GM21786 (cell line): ENCODE data around the gene LNX2.
A peak's percentile ranks its signal among the peaks of the same experiment; 100 is the strongest.

Experiments
- ATAC-seq: cut with Tn5 transposase; IDR thresholded peaks from one replicate; pipeline ENCODE4 v1.9.1; 2021; ENCODE audit not compliant: unreplicated experiment

Gene LNX2

GRCh38 chr13:27620377-27621115, at the start of gene LNX2:
Gene LNX2 (minus strand): TSS chr13:27620529. CDS start chr13:27581703, 38,826 bp downstream.
- ATAC-seq, result peak; percentile 89

GRCh38 chr13:27667946-27668345, 47.6 kb upstream of the LNX2 start:
- ATAC-seq, result no peak

DNA sequence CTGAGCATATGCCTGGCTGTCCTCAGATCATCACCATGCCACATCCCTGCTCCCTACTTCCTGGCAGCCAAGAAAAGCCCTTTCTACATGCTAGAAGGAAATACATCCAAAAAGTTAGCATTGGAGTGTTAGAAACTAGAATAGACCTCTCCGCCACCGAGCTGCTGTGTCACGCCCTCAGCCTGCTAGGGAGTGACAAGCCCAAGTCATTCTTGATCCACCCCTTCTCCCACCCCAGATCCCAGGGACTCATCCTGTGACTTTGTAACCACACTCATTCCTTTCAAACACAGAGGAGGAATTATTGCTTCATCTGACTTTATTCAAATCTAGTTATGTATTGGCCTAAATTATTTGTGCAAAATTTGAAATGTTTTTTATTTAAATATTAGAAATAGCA, 46.6 kb upstream of the LNX2 start:
- no peak for ATAC-seq

- ATAC-seq, result no peak
Observed at GRCh38 chr13:27665761-27666160, 45.4 kb upstream of the LNX2 start.

DNA sequence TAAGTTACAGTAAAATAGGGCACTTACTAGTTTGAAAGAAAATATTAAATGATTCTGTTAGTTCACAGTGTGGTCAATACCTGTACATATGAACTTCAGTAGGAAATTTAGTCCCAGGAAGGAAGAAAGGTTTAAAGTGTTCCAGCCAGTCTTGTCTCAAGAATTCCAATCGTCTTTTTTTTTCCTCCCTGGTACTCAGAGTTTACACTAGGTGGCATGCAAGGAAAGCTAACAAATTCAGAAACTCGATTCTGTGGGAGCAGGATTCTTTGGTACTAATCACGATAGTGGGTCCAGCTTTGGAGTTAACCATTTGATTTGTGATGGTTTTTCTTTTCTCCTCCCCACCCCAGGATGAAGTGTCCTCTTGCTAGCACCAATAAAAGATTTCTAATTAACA, 45.0 kb upstream of the LNX2 start:
- no peak for ATAC-seq

- no peak for ATAC-seq
Observed at GRCh38 chr13:27663947-27664346, 43.6 kb upstream of the LNX2 start.

DNA sequence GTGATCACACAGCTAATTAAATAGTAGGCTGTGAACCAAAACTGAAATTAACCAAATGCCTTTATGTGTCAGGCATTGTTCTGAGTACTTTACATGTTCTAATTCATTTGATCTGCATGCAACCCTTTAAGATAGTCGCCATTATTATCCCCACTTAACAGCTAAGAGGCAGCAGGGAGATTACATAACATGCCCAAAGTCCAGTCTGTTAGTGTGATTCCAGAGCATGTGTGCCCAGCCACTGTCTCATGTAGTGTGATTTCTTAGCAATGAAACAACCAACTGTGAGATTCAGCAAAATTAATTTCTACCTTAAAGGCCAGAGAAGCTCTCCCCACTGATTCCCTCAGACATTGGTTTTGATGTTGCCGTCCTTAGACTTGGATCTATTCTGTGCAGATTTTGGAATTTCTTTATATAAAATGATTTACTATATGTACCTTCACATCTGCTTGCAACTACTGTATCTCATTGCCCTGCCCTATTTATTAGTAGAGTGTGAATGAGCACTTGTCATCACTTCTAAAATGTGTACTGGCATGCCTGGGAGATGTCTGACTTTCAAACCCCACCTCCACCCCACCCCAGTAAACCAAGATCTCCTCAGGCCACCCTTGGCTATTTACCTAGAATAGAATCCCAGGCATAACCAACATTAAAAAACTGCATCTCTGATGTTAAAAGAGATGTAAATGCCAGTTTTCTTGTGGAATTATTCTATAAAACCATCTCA, 42.6 kb upstream of the LNX2 start:
- ATAC-seq, result no peak

- ATAC-seq, result no peak
Observed at GRCh38 chr13:27661017-27661416, 40.7 kb upstream of the LNX2 start.

GRCh38 chr13:27660511-27660910, 40.2 kb upstream of the LNX2 start:
- ATAC-seq, result no peak

DNA sequence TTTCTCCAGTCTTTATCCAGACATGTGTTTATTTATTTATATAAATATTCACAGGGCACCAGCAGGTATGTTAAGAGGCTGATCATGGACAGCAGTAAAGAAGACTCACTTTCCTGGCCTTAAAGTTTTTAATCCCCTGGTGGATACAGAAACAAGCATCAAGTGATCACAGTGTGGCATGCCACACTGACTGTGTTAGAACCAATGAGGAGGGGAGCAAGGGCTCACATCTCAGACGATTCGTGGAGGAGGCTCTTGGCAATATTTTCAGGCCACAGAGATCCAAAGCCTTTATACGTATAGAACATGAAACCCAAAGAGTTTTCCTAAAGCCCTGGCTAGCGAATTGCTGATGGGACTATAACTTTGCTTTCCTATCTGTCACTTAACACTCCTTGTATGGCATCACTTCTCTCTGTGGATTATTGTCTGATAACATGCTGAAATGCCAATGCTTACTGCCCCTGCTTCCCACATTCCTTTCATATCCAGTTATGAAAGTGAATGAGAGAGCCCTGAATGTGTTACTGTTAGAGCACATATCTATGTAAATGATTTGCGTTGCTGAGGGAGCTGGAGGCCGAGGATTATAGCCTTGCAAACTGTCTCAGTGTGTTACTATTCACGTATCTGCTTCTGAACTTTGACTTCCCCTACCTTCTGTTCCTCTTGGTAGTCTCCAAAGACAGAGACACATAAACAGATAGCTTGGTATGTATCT, 39.0 kb upstream of the LNX2 start:
- ATAC-seq, result no peak

- ATAC-seq, result no peak
Observed at GRCh38 chr13:27658546-27658945, 38.2 kb upstream of the LNX2 start.

GRCh38 chr13:27657724-27658123, 37.4 kb upstream of the LNX2 start:
- ATAC-seq, result no peak

DNA sequence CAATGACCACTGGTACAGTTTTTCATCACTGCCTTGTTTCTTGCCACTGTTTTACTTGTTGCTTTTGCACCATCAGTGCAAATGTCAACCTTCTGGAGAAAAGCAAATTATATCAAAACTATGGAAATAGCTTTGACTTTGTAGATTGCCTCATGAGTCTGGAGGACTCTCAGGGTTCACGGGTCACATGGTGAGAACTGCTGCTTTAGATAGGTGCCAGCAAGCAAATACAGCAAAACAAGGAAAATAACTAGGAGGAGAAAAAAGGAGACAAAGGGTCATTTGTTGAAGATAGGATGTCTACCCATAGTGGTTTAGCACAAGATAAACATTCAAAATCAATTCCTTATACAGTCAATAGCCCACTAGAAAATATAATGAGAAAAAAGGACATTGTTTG, 34.5 kb upstream of the LNX2 start:
- ATAC-seq, result no peak

GRCh38 chr13:27654059-27654458, 33.7 kb upstream of the LNX2 start:
- ATAC-seq, result no peak

DNA sequence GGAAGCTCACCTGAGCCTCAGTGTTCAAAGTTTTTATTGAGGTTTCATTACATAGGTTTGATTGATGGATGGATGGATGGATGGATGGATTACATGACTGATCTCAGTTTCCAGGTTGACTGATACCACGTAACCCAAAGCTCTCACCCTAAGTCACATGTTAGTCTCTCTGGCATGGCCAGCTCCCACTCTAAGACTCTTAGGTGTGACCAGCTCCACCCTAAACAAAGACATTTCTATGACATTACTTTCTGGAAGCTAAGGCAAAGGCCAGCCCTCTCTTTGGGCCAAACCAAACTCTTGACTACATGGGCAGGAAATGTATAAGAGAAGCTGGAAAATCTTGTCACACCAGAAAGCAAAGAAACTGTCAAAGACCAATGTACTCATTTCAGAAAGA, 30.0 kb upstream of the LNX2 start:
- ATAC-seq, result no peak

DNA sequence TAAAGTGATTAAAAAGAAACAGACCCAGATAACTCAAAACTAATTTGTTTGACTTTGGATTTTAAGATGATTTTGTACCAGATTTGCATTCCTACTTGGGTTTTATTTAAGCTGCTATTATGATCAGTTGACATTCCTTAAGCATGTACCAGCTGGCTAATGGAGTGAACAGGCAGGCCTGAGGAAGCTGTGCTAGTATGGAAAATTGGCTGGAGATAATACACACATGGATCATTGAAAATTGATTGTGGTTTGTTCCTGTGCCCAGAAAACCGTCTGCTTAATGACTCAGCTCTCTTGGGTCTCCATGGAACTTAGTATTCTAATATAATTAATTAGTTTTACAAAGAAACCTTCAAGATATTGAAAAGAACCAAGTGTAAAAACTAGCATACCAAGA, 24.0 kb upstream of the LNX2 start:
- ATAC-seq, result no peak

- ATAC-seq, result no peak
Observed at GRCh38 chr13:27643334-27644132, 23.2 kb upstream of the LNX2 start.

DNA sequence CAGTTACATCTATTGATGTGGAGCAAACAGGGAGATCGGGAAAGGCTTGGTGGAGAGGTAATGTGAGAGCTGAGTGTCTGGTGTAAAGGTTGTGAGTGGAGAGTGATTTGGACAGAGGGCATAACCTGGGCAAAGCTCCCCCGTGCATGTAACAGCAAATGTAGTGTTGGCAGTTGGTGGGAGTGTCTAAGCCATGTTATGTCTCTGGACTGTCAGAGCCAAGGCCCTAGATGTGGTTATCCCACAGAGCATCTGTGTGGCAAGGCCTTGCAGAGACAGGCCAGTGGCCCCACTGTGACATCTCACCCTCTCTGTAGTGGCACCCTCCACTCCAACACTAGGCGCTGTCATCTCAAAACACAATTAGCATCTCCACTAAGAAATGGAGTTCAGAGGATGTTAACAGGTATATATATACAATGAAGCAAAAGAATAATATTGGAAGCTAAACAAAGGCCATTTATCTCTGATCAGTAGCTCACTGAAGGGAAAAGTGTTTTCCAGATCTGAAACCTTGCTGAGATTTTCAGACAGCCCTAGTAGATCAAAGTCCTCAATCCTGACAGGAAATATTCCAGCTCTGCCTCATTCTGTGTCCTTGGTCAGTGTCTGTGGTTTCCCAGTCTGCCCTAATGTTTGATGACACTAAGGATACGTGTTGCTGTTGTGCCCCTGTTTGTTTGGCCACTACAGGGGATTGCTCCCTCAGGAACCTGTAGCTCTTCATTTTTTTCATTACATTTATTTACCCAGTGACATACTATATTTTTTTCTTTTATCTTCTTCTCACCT, 21.6 kb upstream of the LNX2 start:
- no peak for ATAC-seq

GRCh38 chr13:27639186-27639585, 18.9 kb upstream of the LNX2 start:
- ATAC-seq, result no peak

DNA sequence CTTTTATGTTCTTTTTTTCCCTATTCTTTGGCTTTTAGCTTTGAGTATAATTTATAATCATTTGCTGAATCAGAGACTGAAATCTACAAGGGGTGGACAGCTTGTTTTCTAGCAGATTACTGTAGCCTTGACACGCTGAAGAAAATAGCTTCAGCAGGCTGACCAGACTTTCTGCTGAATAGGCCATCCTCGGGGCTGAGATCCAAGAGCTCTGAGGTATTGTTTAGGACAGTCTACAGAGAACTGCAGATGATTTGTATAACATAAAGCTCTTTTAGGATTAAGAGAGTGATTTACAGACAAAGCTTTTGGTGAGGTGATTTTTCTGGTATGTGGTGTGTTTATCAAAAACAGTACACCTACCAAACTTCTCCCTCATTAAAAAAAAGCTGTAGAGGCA, 18.2 kb upstream of the LNX2 start:
- no peak for ATAC-seq
